GM21619 (cell line): ENCODE data around the gene MOK.

Experiments
- ATAC-seq: cut with Tn5 transposase; IDR thresholded peaks from one replicate; pipeline ENCODE4 v1.9.1; 2021; ENCODE audit not compliant: unreplicated experiment

MOK gene

GRCh38 chr14:102285106-102285505 lies 19.9 kb downstream of the MOK start:
- no peak for ATAC-seq

DNA sequence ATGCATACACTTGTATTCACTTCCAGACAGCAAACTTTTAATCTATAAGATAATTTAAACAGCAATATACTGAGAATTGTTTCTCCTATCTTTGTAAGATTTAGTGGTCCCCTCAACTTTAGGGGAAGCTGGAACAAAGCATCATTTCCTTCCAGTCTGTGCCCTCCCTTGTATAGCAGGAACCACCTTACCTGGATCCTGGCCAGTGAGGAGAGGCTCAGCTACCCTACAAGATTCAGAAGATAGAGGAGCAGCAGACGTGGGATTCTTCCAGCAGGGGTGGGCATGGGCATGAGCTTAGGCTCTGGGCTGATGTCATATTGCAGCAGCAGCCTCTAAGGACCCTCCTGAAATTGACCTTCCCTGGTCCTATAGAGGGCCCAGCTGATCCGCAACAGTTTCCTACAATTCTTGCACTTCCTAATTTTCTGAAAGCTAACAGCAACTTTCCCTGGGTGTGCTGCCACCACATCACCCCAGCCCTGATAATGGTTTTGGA lies 21.3 kb downstream of the MOK start:
- ATAC-seq, result no peak

DNA sequence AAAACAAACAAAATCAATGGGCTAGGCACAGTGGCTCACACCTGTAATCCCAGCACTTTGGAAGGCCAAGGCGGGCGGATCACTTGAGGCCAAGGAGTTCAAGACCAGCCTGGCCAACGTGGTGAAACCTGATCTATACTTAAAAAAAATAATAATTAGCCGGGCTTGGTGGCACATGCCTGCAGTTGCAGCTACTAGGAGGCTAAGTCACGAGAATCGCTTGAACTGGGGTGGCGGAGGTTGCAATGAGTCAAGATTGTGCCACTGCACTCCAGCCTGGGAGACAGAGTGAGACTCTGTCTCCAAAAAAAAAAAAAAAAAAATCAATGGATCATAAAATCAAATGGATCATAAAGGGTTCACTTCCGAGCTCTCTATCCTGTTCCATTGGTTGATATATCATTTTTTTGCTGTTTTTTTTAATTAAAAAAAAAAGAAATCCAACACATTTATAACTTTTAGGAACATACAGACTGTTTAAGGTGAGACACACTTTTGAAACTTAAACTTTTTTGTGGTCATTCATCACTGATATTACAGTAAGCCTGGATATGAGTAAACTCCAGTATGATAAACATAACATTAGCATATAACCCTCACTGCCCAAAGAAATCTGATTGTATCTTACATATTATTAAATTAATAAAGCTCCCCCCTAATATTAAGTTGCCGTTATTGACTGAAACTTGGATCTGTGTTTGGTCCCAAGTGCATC lies 22.1 kb downstream of the MOK start:
- no peak for ATAC-seq

DNA sequence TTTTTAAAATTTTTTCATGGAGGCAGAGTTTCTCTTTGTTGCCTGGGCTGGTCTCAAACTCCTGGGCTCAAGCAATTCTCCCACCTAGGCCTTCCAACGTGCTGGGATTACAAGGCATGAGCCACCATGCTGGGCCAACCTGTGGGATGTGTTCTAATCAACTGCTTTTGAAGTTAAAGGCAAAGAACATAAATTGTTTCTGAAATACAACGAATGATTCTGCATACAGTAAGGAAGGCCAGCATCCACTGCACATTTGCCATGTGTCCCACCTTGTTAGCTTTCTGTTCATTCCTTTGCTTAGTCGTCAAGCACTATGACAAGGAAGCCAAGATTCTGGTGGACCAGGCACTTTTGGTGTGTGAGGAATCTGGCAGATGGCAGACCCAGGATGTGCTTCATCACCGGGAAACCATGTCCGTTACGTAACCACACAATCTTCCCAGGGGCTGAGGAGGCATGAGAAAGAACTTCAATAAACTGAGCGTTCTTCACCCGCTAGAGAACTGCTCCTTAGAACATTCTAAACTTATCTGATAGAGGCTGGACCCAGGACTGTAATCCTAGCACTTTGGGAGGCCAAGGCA lies 24.5 kb downstream of the MOK start:
- ATAC-seq, result no peak

GRCh38 chr14:102279688-102280348 lies 25.1 kb downstream of the MOK start:
- ATAC-seq, result no peak

GRCh38 chr14:102279282-102279681 lies 25.7 kb downstream of the MOK start:
- no peak for ATAC-seq

DNA sequence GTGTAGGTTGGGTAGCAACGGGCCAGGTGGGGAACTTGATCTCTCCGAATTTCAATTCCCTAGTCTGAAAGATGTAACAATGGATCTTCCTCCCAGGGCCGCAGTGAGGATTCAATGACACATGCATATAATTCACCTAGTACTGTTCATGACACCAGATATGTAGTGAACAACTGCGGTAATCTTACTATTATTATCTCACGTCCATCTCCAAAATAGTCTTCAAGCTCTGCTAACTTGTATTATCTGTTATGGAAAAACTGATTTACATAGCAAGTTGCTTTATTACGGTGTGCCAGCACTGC lies 26.4 kb downstream of the MOK start:
- ATAC-seq, result no peak

GRCh38 chr14:102277874-102278630 lies 26.9 kb downstream of the MOK start:
- ATAC-seq, result no peak

- ATAC-seq, result no peak
Observed at GRCh38 chr14:102275866-102276265, 29.1 kb downstream of the MOK start.

DNA sequence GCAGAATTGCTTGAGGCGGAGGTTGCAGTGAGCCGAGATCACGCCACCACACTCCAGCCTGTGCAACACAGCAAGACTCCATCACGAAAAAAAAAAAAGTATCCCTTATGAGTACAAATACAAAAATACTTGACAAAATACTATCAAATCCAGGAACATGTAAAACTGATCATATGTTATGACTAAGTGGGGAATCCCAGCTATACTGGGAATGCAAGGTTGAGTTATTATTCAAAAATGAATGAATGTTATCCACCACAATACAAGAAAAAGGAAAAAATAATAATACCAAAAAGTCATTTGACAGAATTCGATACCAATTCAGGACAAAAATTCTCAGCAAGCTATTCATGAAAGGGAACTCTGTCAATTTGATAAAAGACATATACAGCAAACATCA lies 32.6 kb downstream of the MOK start:
- ATAC-seq, result no peak

- no peak for ATAC-seq
Observed at GRCh38 chr14:102264775-102265174, 40.2 kb downstream of the MOK start.

- ATAC-seq, result no peak
Observed at GRCh38 chr14:102264355-102264754, 40.6 kb downstream of the MOK start.

GRCh38 chr14:102262929-102263462 lies 42.0 kb downstream of the MOK start:
- ATAC-seq, result no peak

GRCh38 chr14:102258136-102258535 lies 46.8 kb downstream of the MOK start:
- ATAC-seq, result no peak

- no peak for ATAC-seq
Observed at GRCh38 chr14:102256716-102257115, 48.2 kb downstream of the MOK start.

GRCh38 chr14:102255401-102256190 lies 49.4 kb downstream of the MOK start:
- no peak for ATAC-seq

DNA sequence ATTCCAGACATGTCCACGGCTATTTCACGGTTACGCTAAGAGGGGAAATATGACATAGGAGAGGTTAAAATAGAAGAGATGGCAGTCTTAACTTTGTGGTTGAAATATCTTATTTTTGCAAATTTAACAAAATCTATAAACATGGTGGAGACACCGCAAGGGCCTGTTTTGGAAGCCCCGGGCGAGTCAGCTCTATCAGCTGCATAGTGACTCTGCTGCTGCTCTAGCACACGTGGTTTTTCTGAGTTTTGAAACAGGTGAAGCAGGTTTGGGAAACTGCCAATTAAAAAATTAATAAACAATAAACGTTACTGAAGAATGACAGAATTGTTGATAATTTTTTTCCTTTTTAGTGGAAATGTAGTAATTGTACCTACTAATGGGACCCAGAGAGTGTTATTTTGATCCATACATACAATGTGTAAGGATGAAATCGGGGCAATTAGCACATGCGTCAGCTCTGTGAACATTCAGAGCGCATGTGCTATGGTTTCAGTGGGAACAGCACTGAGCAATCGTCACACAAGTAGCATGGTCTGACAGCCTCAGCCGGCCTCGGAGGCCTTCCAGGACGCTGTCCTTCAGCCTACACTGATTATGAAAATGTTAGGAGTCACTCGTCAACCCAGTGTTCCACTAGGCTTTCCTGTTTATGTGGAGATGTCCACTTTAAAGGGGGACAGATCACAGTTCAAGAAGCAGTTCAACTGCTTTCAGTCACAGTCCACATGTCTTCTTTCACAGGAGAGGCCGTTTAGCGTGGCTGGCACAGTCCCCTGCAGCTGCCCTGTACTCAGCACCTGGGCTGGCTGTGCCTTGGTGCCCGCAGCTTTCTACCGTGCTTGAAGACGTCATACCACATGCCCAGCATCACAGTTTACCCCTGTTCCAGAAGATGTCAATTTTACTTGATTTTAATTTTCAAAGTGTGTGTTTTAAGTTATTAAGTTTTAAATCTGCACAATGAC lies 51.8 kb downstream of the MOK start:
- no peak for ATAC-seq

DNA sequence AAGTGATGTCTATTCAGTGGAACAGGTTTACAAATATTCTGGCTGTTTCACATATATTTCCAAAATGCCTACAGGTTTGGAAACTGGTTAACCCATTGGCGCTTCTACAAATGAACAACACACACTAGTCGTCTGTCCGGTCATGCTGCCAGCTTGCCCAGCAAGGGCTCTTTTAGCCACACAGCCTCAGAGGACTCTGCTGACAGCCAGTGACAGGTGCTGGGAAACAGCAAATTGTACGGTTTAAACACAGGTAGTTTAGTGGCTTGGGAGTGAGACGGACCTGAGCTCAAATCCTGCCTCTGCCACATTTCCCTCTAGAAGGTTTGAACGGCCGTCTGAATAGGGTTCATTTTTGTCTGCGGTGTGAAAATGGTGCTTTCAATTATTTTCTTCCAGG lies 53.8 kb downstream of the MOK start:
- ATAC-seq, result no peak

- no peak for ATAC-seq
Observed at GRCh38 chr14:102250636-102251035, 54.3 kb downstream of the MOK start.

DNA sequence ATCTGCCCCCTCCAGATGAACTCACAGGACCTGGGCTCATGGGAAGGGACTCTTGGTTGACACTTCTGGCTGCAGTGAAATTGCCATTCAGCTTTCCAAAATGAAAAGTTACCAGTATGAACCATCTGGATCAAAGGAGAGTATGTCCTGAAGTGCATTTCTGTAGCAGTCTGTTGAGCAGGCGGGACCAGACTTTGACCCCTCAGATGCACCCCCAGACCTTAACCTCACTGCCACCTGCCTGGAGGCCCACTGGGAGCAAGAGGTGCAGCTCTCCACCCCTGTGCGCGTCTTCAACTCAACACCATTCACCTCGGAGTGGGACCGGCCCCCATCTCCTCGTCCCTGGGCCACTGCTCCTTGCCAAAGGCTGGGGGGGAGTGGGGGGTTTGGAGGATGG lies 55.0 kb downstream of the MOK start:
- no peak for ATAC-seq
